GM19463 (cell line): Measurements from ENCODE around the gene ARPC1B.
A peak's percentile ranks its signal among the peaks of the same experiment; 100 is the strongest.
"Not testable (repeated sequence)": the region's sequence is repeated elsewhere in the genome, so short reads cannot be mapped to it uniquely, and the experiment has no call there.

ENCODE experiments used
- ATAC-seq: cut with Tn5 transposase; IDR thresholded peaks from one replicate; pipeline ENCODE4 v1.9.1; 2021; ENCODE audit warnings: mild to moderate bottlenecking, moderate library complexity; ENCODE audit not compliant: unreplicated experiment

Gene ARPC1B

GRCh38 chr7:99408379-99409191 lies 34.1 kb downstream of the ARPC1B start, which contains the start of the genes BUD31 and PDAP1:
BUD31 (plus strand) TSS chr7:99408969; CDS start chr7:99411093, 2,124 bp downstream.
PDAP1 (minus strand) TSS chr7:99408597; CDS start chr7:99408548, 49 bp downstream.
- ATAC-seq: peak; percentile 82

GRCh38 chr7:99409192-99409572 lies 34.7 kb downstream of the ARPC1B start:
- no peak for ATAC-seq

GRCh38 chr7:99409806-99410205 lies 35.3 kb downstream of the ARPC1B start:
- no peak for ATAC-seq

- no peak for ATAC-seq
Observed at GRCh38 chr7:99410635-99411034, 36.1 kb downstream of the ARPC1B start.

- not testable (repeated sequence) for ATAC-seq
Observed at GRCh38 chr7:99415513-99416127, 41.1 kb downstream of the ARPC1B start.

GRCh38 chr7:99418260-99418659 lies 43.7 kb downstream of the ARPC1B start:
- no peak for ATAC-seq

GRCh38 chr7:99419323-99420021 lies 44.9 kb downstream of the ARPC1B start:
- ATAC-seq: no peak

- no peak for ATAC-seq
Observed at GRCh38 chr7:99420213-99420612, 45.7 kb downstream of the ARPC1B start.

- ATAC-seq: no peak
Observed at GRCh38 chr7:99420986-99421385, 46.5 kb downstream of the ARPC1B start.

- no peak for ATAC-seq
Observed at GRCh38 chr7:99422186-99422585, 47.7 kb downstream of the ARPC1B start.

GRCh38 chr7:99422625-99423024 lies 48.1 kb downstream of the ARPC1B start:
- ATAC-seq: no peak

- ATAC-seq: no peak
Observed at GRCh38 chr7:99424932-99425730, 50.6 kb downstream of the ARPC1B start.

- no peak for ATAC-seq
Observed at GRCh38 chr7:99428972-99429566, 54.5 kb downstream of the ARPC1B start.

GRCh38 chr7:99429756-99430155 lies 55.2 kb downstream of the ARPC1B start:
- no peak for ATAC-seq

GRCh38 chr7:99431756-99432540 lies 57.4 kb downstream of the ARPC1B start:
- not testable (repeated sequence) for ATAC-seq

- ATAC-seq: no peak
Observed at GRCh38 chr7:99433158-99433557, 58.6 kb downstream of the ARPC1B start.

- no peak for ATAC-seq
Observed at GRCh38 chr7:99437946-99438572, 63.5 kb downstream of the ARPC1B start.

- peak; percentile 95 for ATAC-seq
Observed at GRCh38 chr7:99438573-99439480, 64.3 kb downstream of the ARPC1B start, which contains the start of the genes CPSF4 and PTCD1. CPSF4 (plus strand) TSS chr7:99438943; CDS start chr7:99439083, 140 bp downstream. PTCD1 (minus strand) TSS chr7:99438798; CDS start chr7:99435242, 3,556 bp downstream.
